ENCODE data around the gene CCDC167.

CCDC167 gene

DNA sequence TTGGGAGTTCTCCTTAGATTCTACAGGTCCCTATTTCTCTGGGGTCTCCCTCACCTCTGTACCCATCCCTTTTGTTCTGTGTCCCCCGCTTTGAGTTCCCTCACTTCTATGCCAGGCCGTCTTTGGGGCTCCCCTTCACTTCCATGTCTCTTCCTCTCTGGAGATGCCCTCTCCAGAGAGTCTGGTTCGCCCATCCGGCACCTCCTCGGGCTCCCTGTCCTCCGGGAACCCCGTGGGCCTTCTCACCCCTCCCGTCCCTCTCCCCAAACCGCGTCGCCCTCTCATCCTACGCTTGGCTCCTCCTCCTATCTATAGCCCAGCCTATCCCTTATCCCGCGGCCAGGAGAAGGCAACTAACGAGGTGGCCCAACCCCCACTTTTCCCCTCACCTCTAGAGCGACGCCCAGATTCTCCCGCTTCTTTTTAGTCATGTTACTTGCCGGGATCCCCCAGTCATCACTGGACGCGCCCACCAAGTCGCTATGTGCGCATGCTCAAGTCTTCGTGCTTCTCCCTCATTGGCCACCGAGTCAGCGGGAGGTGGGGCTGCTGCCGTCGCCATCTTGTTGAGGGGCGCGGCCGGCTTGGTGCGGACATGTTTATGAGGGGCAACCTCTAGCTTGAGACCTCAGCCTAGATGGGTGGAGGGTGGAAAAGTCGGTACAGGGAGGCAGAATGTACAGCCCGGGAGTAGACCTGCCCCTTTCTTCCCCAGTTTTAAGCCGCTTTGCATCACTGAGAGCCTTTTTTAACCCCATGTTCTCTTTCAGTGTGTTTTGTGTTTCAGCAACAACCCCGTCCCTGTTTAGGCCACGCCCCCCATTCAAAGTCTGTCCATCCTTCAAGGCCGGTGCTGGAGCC, at the start of gene CCDC167:
Gene CCDC167, minus strand, starts transcription at position 461 of the 861 bp plus-strand sequence. Its CDS starts 30 bp downstream, at position 431.
- H3K4me2 ChIP-seq = peak within 1 kb of the TSS; percentile 80 to 96 (median 90)
- H3K9ac ChIP-seq = peak within 1 kb of the TSS; percentile 78 to 92 (median 84)
- H3K4me1 ChIP-seq = peaks cover 30 to 51% (median 48%) of the 10 kb centered on the region in 10 experiments
- H3K9me3 ChIP-seq (replicated peaks in 1 of 11) = peaks cover 0 to 7% (median 0%) of the 10 kb centered on the region in 11 experiments; a peak in 2 of 22 replicates
- no peak for TF ChIP-seq Cebpa-rat (IDR thresholded peaks at IDR 0.05)
- H3K36me3 ChIP-seq = peaks cover 0 to 12% (median 2%) of the 10 kb centered on the region in 11 experiments; a peak in 2 of 22 replicates
- H3K27ac ChIP-seq = peak within 1 kb of the TSS; percentile 4 to 89 (median 81); a peak in 21 of 22 replicates
- H3K27me3 ChIP-seq = no peaks in the 10 kb centered on the region
- peak within 1 kb of the TSS; percentile 70 to 88 (median 76) for H3K4me3 ChIP-seq
- no peaks in the 10 kb centered on the region; a peak in 1 of 22 replicates for H4K20me1 ChIP-seq

DNA sequence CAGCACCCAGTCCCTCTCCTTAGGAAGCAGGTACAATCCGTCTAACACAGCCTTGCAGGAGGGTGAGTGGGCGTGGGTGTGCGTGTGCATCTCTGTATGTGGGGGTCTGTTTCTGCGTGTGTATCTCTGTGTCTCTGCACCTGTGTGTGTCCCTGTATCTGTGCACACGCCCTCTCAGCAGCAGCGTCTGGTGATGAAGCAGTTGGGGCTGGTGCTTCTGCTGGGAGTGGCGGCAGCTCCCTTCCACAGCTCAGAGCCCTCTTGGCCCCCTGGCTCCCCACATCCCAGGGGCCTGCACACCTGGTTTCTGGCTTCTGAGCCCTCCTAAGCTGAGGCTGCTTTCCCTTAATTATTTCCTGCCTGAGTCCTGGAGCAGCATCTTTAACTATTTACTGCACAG, 49.5 kb upstream of the CCDC167 start:
- Histone ChIP-seq H3K4me1 (peaks cover 36 to 99% (median 96%) of the 10 kb centered on the region in 10 experiments), H3K4me3 (no peak overlapping the region), H3K9me3 (replicated peaks in 1 of 11) (no peaks in the 10 kb centered on the region), H4K20me1 (no peaks in the 10 kb centered on the region; a peak in 1 of 22 replicates), H3K27me3 (peaks cover 0 to 3% (median 0%) of the 10 kb centered on the region in 11 experiments; a peak in 3 of 22 replicates), H3K4me2 (peak overlapping the region in 9 of 11 experiments; percentile 75 to 92 (median 83); a peak in 18 of 22 replicates), H3K27ac (0 out of 22 replicates have a peak overlapping the region, but pooled peaks of 3 of the 11 experiments have one; percentile 78 to 79 (median 78)), H3K36me3 (no peaks in the 10 kb centered on the region), H3K9ac (peak overlapping the region in 5 of 11 experiments; percentile 1 to 68 (median 31); a peak in 4 of 22 replicates)
- no peak for TF ChIP-seq Cebpa-rat (IDR thresholded peaks at IDR 0.05)

DNA sequence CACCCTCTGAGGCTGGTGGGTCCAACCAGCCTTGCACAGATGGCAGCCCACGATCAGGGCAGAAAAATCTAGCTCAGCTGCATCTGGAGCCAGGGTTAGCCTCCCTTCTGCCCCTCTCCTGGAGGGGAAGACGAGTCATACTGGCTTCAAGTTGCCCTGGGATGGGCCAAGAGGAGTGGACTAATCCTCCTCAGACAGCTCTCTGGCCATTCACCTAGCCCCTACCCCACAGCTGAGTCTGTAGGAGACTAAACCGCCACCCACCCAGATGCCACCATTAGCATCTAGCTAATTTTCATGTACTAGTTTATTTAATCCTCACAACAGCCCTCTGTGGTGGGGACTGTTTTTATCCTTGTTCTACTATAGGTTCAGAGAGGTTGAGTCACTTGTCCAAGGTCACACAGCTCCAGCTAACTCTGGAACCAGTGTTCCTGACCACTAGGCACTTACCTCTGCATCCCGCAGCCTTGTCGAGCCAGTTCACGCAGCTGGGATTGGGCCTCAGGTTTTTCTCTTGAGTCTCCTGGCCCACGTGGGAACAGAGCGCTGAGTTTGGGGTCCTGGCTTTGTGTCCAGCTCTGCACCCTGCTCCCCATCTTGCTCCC, 48.5 kb upstream of the CCDC167 start:
- Histone ChIP-seq H3K9ac (peak overlapping the region in 8 of 11 experiments; percentile 22 to 69 (median 62); a peak in 11 of 22 replicates), H3K4me2 (peak overlapping the region; percentile 63 to 92 (median 82)), H3K27me3 (no peaks in the 10 kb centered on the region), H3K4me3 (peak overlapping the region in 1 of 10 experiments; percentile 5; a peak in 1 of 20 replicates), H3K9me3 (replicated peaks in 1 of 11) (no peaks in the 10 kb centered on the region), H3K4me1 (peaks cover 28 to 98% (median 88%) of the 10 kb centered on the region in 10 experiments), H4K20me1 (no peaks in the 10 kb centered on the region; a peak in 1 of 22 replicates), H3K27ac (peak overlapping the region in 9 of 11 experiments; percentile 61 to 79 (median 77); a peak in 18 of 22 replicates), H3K36me3 (no peaks in the 10 kb centered on the region)
- no peak for TF ChIP-seq Cebpa-rat (IDR thresholded peaks at IDR 0.05)

DNA sequence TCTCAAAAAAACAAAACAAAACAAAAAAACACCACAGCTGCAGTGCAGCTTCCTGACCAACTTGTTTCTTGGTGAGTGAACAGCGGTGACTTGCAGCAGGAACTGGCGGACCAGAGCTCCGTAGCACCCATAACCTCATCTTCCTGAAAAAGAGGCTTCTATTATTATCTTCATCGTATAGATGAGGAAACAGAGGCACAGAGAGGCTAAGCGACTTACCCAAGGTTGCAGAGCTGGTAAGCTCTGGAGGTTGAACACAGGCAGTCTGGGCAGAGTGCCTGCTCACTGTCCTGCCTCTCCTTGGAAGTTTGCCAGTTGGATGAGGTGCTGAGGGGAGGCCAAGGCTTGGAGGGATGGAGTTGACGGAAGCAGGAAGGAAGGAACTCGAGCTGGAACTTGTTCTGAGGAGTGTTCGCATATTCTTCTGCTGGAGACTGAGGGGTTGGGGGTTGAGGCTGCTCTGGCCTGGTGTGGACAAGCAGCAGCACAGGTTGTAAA, 47.9 kb upstream of the CCDC167 start:
- Histone ChIP-seq H3K9ac (peak overlapping the region in 9 of 11 experiments; percentile 45 to 69 (median 63); a peak in 17 of 22 replicates), H4K20me1 (no peaks in the 10 kb centered on the region; a peak in 1 of 22 replicates), H3K27ac (peak overlapping the region in 9 of 11 experiments; percentile 67 to 79 (median 77); a peak in 18 of 22 replicates), H3K36me3 (no peaks in the 10 kb centered on the region), H3K4me2 (peak overlapping the region; percentile 63 to 92 (median 82)), H3K27me3 (no peaks in the 10 kb centered on the region), H3K4me3 (peak overlapping the region in 2 of 10 experiments; percentile 5; a peak in 2 of 20 replicates), H3K9me3 (replicated peaks in 1 of 11) (no peaks in the 10 kb centered on the region), H3K4me1 (peaks cover 28 to 97% (median 84%) of the 10 kb centered on the region in 10 experiments)
- no peak; a peak in 1 of 22 replicates for TF ChIP-seq Cebpa-rat (IDR thresholded peaks at IDR 0.05)

DNA sequence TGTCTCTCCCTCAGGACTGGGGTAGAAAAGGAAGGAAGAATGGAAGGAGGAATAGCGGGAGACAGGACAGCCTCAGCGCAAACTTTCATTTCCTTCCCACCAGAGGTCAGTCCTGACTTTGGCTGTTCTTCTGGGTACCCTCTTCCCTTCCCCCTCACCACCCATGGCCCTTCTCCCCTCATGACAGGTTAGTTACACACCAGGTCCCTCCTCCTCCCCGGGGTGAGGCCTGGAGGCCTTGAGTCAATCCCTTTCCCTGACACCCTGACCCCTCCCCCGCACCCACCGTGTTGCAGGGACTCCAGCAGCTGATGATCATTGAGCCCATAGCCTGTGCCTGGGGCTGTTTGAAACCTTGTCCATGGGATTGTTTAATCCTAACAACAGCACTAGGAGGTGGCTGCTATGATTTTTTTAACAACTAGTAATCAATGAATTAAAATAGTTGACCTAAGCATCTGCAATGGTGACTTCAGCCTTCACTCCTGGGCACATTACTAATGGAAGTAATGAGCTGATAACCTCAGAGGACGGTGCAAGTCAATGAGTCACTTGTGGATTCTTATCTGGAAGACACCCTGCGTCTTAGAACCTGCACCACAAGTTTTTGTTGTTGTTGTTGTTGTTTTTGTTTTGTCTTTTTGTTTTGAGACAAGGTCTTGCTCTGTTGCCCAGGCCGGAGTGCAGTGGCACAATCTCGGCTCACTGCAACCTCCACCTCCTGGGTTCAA, 46.6 kb upstream of the CCDC167 start:
- Histone ChIP-seq H3K4me3 (no peak overlapping the region), H3K4me2 (peak overlapping the region; percentile 1 to 92 (median 82); a peak in 21 of 22 replicates), H3K27me3 (no peaks in the 10 kb centered on the region), H3K36me3 (no peaks in the 10 kb centered on the region), H3K4me1 (peaks cover 17 to 87% (median 72%) of the 10 kb centered on the region in 10 experiments), H3K9ac (peak overlapping the region in 6 of 11 experiments; percentile 12 to 69 (median 64); a peak in 6 of 22 replicates), H4K20me1 (no peaks in the 10 kb centered on the region), H3K9me3 (replicated peaks in 1 of 11) (no peaks in the 10 kb centered on the region), H3K27ac (peak overlapping the region in 9 of 11 experiments; percentile 67 to 79 (median 77); a peak in 15 of 22 replicates)
- no peak for TF ChIP-seq Cebpa-rat (IDR thresholded peaks at IDR 0.05)

DNA sequence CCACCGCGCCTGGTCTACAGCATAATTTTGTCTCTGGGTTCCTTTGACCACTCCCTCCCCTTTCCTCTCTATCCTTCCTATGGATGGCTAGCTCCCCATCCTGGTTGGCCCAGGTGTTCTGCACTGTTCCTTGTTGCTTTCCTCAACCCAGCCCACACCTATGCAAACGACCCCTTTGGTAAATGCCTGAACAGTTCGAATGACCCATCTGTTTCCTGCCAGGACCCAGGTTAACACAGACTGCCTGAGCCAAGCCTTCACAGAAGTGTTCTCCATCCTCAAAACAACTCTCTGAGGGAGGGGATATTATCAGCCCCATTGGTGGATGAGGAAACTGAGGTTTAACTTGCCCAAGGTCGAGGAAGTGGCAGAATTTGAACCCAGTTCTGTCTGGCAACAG, 44.8 kb upstream of the CCDC167 start:
- Histone ChIP-seq H3K27ac (no peak overlapping the region), H3K9me3 (replicated peaks in 1 of 11) (no peaks in the 10 kb centered on the region), H4K20me1 (no peaks in the 10 kb centered on the region), H3K4me2 (peak overlapping the region in 5 of 11 experiments; percentile 5 to 92 (median 83); a peak in 5 of 22 replicates), H3K4me3 (no peak overlapping the region), H3K27me3 (no peaks in the 10 kb centered on the region), H3K4me1 (peaks cover 17 to 87% (median 68%) of the 10 kb centered on the region in 10 experiments), H3K36me3 (no peaks in the 10 kb centered on the region), H3K9ac (no peak overlapping the region)
- no peak for TF ChIP-seq Cebpa-rat (IDR thresholded peaks at IDR 0.05)

DNA sequence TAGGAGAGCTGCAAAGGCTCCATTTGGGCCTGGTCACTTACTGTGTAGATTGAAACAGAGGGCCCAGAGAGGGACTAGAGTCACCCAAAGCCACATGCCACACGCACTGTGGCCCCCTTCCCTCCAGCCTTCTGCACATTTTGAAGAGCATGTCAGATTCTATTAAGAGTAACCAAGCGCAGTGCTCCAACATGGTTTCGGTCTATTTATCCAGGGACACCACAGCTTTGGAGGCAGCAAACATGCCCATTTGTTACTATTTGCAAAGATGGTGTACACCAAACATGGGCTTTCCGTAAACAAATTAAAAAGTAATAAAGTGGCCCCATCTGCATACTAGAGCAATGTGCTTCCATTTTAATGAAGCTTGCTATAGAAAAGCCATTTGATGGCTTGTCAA, 43.7 kb upstream of the CCDC167 start:
- no peak overlapping the region for H3K27ac ChIP-seq
- H3K9ac ChIP-seq = no peak overlapping the region
- no peaks in the 10 kb centered on the region for H3K9me3 ChIP-seq (replicated peaks in 1 of 11)
- TF ChIP-seq Cebpa-rat (IDR thresholded peaks at IDR 0.05) = no peak
- H4K20me1 ChIP-seq = 0 out of 22 replicates have a peak, but pooled peaks cover 0 to 8% (median 0%) of the 10 kb centered on the region in 11 experiments
- H3K4me1 ChIP-seq = peaks cover 17 to 87% (median 68%) of the 10 kb centered on the region in 10 experiments
- no peak overlapping the region for H3K4me3 ChIP-seq
- H3K4me2 ChIP-seq = 0 out of 22 replicates have a peak overlapping the region, but pooled peaks of 1 of the 11 experiments have one; percentile 1
- H3K27me3 ChIP-seq = peaks cover 0 to under 1% (median 0%) of the 10 kb centered on the region in 11 experiments; a peak in 1 of 22 replicates
- no peaks in the 10 kb centered on the region for H3K36me3 ChIP-seq

DNA sequence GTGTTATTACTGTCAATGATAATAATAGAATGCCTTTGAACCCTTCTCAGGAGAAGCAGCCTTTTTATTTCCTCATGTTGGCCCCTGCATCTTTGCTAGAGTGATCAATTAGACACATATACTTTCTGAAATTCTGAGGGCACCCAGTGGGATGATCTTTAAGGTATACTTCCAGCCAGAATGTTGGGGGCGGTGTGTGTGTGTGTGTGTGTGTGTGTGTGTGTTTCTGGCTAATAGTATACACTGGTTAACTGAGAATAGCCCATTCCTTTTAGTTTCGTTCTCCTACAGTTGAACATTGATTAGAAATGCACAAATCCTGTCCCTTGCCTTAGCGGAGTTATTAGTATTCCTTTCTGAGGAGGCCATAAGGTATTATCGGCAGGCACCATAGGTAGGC, 41.7 kb upstream of the CCDC167 start:
- Histone ChIP-seq H4K20me1 (peaks cover 0 to 27% (median 0%) of the 10 kb centered on the region in 11 experiments; a peak in 5 of 22 replicates), H3K27ac (no peak overlapping the region), H3K36me3 (no peaks in the 10 kb centered on the region), H3K9me3 (replicated peaks in 1 of 11) (no peaks in the 10 kb centered on the region), H3K9ac (no peak overlapping the region), H3K4me3 (no peak overlapping the region), H3K4me1 (peaks cover 4 to 82% (median 59%) of the 10 kb centered on the region in 10 experiments), H3K4me2 (peak overlapping the region in 7 of 11 experiments; percentile 12 to 75 (median 28); a peak in 10 of 22 replicates), H3K27me3 (peaks cover 14 to 20% (median 18%) of the 10 kb centered on the region in 11 experiments)
- TF ChIP-seq Cebpa-rat (IDR thresholded peaks at IDR 0.05) = no peak

Data from BLaER1 treated with 17β-estradiol and CSF1 and Interleukin-3, amounts not matched to agents 10 nM and 100 nM (cell line).